GM21619 (cell line): ENCODE data around the gene SSBP3.

Source experiments
- ATAC-seq: cut with Tn5 transposase; IDR thresholded peaks from one replicate; pipeline ENCODE4 v1.9.1; 2021; ENCODE audit not compliant: unreplicated experiment

The SSBP3 gene

DNA sequence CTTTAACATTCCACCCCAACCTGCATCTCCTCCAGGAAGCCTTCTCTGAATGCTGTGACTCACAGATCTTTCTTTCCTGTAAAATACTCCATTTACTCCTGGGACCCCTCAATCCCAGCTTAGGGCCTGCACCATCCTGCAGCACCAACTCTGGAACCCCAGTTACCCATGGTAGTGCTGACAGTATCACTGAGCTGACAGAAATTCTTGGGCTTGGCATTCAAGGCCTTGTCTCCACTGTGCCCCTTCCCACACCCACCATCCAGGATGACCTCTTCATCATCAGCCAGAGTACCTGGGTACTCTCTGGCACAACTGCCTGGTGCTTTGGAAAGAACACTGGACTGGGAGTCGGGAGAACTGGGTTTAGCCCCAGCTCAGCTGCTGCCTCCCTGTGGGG is 214.7 kb downstream of the SSBP3 start:
- ATAC-seq: no peak

DNA sequence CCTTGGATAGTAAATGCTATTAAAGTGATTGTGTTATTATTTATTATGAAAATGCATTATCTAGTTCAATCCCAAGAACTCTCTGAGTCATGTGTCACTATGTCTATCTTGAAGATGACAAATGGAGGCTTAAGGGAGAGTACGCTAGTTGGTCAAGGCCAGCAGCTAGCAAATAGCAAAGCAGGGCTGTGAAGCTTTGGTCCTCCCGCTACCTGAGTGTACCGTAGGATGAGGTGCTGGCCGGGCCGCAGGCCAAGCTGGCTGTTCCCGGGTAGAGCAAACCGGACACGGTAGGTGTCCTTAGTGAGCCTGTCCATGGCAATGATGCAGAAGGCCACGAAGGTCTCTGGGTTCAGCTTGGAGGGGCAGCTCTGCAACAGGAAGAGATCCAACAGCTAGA is 215.7 kb downstream of the SSBP3 start:
- ATAC-seq: no peak

DNA sequence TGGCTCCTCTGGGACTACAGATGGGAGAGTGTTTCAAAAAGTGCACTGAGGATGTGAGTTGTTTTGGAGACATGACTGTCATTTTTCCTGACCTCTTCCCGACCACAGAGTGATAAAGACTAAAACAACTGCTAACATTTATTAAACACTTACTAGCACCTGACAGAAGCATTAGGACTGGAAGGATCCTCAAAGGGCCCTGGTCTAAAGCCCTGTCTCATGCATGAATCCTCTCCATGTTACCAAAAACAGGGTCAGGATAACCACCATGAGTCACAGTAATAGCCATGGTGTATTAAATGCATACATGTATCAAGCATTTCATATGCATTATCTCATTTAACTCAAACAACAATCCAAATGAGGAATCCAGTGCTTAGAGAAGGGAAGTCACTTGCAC is 217.9 kb downstream of the SSBP3 start:
- ATAC-seq: no peak

DNA sequence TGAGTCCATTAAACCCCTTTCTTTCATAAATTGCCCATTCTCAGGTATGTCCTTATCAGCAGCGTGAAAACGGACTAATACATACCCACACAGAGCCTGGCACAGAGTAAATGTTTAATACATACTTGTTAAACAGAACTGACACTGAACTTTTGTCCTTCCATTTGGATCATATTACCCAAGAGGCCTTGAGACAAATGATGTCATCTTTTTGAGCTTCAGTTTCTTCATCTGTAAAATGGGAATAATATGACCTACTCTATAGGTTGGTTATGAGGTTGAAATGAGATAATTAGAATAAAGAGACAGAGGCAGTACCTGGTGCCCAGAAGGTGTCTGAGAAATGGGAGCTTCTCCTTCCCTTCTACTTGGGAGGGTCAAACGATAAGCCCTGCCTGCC is 220.1 kb downstream of the SSBP3 start:
- ATAC-seq: no peak

DNA sequence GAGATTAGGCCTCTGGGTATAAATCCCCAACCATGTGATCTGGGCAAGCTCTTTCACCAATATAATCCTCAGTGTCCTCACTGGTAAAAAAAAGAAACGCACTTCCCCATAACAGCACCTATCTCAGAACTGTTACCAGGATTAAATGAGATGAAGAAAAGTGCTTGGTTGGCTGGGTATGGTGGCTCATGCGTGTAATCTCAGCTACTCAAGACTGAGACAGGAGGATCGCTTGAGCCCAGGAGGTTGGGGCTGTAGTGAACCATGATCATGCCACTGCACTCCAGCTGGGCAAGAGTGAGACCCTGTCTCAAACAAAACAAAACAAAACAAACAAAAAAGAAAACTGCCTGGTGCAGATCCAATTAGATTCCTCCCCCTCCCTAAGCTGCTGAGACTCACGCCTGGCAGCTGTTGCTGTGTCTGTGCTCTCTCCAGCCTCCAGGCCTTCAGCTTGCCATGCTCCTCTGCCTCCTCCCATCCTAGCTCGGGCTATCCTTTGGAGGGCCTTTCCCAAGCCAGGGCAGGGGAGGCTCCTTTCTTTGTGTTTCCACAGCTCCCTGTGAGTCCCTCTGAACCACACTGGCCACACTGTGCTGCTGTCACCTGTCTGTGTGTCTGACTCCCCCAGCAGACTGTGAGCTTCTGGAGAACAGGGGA is 225.4 kb downstream of the SSBP3 start:
- ATAC-seq: no peak

DNA sequence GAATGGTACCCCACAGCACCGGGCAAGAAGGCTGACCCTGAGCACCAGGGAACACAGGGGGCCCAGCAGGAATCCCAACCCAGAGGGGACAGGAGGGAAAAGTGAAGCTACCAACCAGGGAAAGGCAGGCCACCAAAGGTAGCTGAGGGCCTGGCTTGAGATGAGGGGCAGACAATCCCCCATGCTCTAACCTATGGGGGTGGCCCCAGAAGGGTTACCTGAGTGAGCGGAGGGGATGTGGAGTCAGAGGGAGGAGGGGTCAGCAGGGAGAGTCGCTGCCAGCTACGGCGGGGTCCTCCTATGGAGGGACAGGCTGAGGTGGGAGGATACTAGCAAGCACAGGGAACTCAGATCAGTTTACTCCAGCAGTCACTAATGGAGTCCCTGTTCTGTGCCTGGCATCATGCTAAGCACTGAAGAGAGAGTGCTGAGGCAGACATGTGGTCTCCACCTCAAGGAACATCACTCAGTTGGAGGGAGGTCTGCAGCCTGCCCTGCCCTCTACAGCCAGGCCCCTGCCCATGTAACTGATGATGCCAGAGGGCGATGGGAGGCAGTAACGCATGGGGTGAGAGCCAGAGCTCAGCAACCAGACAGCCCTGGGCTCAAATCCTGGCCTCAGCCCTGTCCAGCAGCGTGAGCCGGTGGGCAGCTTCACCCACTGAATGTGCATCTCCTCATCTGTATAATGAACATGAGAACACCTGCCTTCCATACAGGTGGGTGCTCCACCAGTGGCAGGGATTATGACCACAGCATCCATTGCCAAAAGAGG is 227.7 kb downstream of the SSBP3 start:
- no peak for ATAC-seq

DNA sequence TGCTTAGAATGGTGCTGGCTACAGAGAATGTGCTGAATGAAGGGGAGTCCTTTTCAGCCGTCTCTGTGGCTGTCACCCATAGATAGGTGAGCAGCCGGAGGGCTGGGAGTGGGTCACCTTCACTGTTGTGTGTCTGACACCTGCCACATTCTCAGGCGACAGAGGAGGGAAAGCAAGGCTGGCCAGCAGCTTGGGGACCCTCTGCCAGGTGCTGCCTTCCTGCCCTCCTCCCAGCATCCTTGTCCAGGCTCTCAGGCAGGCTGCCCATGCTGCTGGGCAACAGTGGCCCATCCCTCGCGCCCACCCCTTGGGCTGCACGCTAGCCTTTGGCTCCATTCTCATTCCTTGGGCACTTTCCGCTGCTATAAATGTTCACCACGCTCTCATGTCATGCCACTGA is 228.5 kb downstream of the SSBP3 start:
- no peak for ATAC-seq

DNA sequence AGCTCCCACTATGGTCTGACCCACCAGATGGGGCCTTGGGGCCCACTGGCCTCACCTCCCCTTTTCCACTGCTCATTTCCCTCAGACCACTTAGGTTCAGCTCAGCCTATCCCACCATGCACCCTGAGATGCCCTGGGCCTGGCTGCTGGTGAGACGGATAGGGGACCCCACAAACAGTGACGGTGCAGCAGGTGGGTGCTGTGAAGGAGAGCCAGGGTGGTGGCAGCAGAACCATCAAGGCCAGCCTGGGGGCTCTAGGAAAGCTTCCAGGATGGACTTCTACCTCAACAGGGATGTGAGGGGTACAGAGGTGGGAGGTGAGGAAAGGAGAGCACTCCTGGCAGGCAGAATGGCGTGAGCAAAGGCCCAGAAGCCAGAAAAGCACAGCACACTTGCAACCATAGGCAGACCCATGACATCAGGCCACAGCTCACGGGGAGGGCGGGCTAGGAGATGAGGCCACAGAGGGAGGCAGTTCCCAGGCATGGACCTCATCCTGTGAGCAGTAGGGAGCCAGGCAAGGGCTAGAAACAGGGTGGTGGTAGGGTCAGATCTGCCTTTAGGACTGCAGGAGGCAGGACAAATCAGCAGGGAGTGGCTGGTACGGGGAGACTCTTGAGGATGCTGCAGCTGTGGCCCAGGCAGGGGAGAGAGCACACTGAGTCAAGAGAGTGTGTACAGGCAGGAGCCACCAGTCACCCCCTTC is 229.4 kb downstream of the SSBP3 start:
- no peak for ATAC-seq
